GM06990 (cell line): ENCODE measurements around the gene OR52E5.

ENCODE experiments used
- DNase-seq: peaks from one replicate; pipeline ENCODE4 v3.0.0-alpha.2; 2011; ENCODE audit not compliant: insufficient read length; ENCODE audit errors: extremely low read depth
- H3K27me3 ChIP-seq: replicated peaks from 2 replicates; pipeline ENCODE4 v1.6.0; 2011; ENCODE audit warnings: low read length; ENCODE audit not compliant: control insufficient read depth, insufficient read depth
- H3K36me3 ChIP-seq: 2 replicates; pipeline ENCODE4 v1.5.1; 2011; ENCODE audit warnings: low read length; ENCODE audit not compliant: control insufficient read depth, insufficient read depth
- H3K4me3 ChIP-seq: replicated peaks from 2 replicates; pipeline ENCODE4 v1.5.1; 2011; ENCODE audit warnings: low read depth, mild to moderate bottlenecking, control low read depth, low read length
- TF ChIP-seq, protein P1 (sequence below): IDR thresholded peaks from 2 replicates; pipeline ENCODE4 v1.5.1; 2011; ENCODE audit warnings: low read length, control low read depth, mild to moderate bottlenecking, inconsistent platforms; ENCODE audit not compliant: insufficient read depth, poor library complexity, severe bottlenecking

Gene OR52E5

GRCh38 chr11:5899534-5899933 lies 6.5 kb downstream of the OR52E5 start:
- DNase-seq = no peak
- Histone ChIP-seq H3K4me3 (no peak overlapping the region), H3K36me3 (no peaks in the 10 kb centered on the region), H3K27me3 (no peaks in the 10 kb centered on the region)
- TF ChIP-seq, protein P1, sequence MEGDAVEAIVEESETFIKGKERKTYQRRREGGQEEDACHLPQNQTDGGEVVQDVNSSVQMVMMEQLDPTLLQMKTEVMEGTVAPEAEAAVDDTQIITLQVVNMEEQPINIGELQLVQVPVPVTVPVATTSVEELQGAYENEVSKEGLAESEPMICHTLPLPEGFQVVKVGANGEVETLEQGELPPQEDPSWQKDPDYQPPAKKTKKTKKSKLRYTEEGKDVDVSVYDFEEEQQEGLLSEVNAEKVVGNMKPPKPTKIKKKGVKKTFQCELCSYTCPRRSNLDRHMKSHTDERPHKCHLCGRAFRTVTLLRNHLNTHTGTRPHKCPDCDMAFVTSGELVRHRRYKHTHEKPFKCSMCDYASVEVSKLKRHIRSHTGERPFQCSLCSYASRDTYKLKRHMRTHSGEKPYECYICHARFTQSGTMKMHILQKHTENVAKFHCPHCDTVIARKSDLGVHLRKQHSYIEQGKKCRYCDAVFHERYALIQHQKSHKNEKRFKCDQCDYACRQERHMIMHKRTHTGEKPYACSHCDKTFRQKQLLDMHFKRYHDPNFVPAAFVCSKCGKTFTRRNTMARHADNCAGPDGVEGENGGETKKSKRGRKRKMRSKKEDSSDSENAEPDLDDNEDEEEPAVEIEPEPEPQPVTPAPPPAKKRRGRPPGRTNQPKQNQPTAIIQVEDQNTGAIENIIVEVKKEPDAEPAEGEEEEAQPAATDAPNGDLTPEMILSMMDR = no peak

DNA sequence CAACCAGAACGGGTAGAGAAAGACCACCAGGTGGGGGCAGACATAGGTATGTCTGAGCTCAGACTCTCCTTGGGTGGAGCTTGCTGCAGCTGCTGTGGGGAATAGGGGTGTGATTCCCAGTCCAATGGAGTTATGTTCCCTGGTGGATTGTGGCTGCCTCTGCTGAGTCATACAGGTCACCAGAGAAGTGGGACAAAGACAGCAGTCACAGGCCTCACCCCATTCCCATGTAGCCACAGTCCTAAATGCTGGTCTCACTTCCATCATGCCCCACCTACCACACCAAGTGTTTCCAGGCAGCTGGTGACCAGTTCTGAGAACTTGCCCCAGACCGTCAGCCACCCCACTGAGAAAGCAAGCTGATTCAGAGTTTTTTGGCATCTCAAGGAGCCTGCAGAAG lies 17.5 kb downstream of the OR52E5 start:
- no peaks in the 10 kb centered on the region for H3K36me3 ChIP-seq
- DNase-seq = no peak
- TF ChIP-seq, protein P1 = no peak
- H3K27me3 ChIP-seq = no peaks in the 10 kb centered on the region
- no peak overlapping the region for H3K4me3 ChIP-seq

DNA sequence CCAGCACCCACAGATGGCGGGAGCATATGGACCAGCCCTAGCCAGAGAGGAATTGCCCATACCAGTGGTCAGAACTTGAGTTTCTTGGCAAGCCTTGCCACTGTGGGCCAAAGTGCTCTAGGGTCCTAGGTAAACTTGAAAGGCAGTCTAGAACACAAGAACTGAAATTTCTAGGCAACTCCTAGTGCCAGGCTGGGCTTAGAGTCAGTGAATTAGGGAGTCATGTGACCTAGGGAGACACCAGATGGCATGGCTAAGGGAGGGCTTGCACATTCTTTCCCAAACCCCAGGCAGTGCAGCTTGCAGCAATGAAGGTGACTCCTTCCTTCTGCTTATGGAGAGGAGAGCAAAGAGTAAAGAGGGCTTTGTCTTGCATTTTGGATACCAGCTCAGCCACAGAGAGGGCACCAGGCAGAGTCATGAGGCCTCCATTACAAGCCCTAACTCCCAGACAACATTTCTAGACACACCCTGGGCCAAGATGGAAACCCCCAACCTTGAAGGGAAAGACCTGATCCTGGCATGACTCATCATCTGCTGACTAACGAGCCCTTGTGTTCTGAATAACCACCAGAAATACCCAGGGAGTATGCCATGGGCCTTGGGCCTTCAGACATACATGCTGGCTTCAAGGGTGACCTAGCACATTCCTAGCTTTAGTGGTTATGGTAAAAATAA lies 29.9 kb downstream of the OR52E5 start:
- no peaks in the 10 kb centered on the region for H3K36me3 ChIP-seq
- H3K27me3 ChIP-seq = no peaks in the 10 kb centered on the region
- DNase-seq = no peak
- TF ChIP-seq, protein P1 = no peak
- no peak overlapping the region for H3K4me3 ChIP-seq

GRCh38 chr11:5923427-5923776 lies 30.4 kb downstream of the OR52E5 start:
- H3K27me3 ChIP-seq = no peaks in the 10 kb centered on the region
- DNase-seq = no peak
- H3K4me3 ChIP-seq = no peak overlapping the region
- TF ChIP-seq, protein P1 = no peak
- no peaks in the 10 kb centered on the region for H3K36me3 ChIP-seq

- no peaks in the 10 kb centered on the region for H3K27me3 ChIP-seq
- H3K4me3 ChIP-seq = no peak overlapping the region
- no peaks in the 10 kb centered on the region for H3K36me3 ChIP-seq
- DNase-seq = no peak
- TF ChIP-seq, protein P1 = no peak
These were observed 30.8 kb downstream of the OR52E5 start for GRCh38 chr11:5923794-5924193.

DNA sequence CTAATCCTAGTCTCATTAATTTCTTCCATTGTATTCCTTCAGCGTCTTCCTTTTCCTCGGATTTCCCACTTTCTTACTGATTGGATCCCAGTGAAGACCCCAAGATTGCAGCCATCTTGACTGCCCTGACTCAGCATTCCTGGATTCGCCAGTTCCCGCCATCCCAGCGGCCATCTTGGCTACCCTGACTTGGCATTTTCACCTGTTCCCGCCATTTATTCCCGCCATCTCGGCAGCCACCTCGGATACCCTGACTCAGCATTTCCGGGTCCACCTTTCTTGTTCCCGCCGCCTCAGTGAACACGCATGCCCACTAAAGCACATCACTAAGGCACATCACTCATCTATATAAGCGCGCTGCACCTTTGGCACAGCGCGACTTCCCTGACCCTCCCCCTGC lies 35.3 kb downstream of the OR52E5 start:
- no peaks in the 10 kb centered on the region for H3K27me3 ChIP-seq
- H3K4me3 ChIP-seq = no peak overlapping the region
- DNase-seq = no peak
- TF ChIP-seq, protein P1 = no peak
- no peaks in the 10 kb centered on the region for H3K36me3 ChIP-seq
